Endothelial cell of umbilical vein (primary cell): ENCODE measurements around the gene RHBDF1. TPM values are rescaled to one million over a fixed set of nuclear protein-coding genes. Genes with fewer than 3 reads are reported as not detected.

Experiments used
- BruUV-seq: library from RNA; stranded (reverse); fragments of 400-500 nt; replicated peaks from 2 replicates; lab custom pipeline; 2021; lab: Mats Ljungman, UMichigan
- CTCF ChIA-PET: fragments of 300-600, 350-600 bp; sonication (Branson Sonifier 250); formaldehyde crosslinking; loops from one replicate; lab custom pipeline; 2021; ENCODE audit warnings: antibody characterized with exemption, inconsistent platforms; lab: Charles Lee
- POLR2A ChIA-PET: fragments of 300-600, 350-600 bp; sonication (Branson Sonifier 250); formaldehyde crosslinking; loops from one replicate; lab custom pipeline; 2021; ENCODE audit warnings: antibody characterized with exemption, inconsistent platforms; lab: Charles Lee
- DNase-seq: peaks from one replicate; pipeline ENCODE4 v3.0.0-alpha.2; 2011; ENCODE audit warnings: low read depth, low spot score
- FAIRE-seq: peaks from 2 replicates; lab custom pipeline; 2011; peaks lifted over from hg19 to GRCh38; lab: Jason Lieb, UNC
- H2AFZ ChIP-seq: 2 replicates; pipeline ENCODE4 v1.6.0; 2012; ENCODE audit warnings: low read depth, low read length, control low read depth, inconsistent platforms
- H3K27ac ChIP-seq: 2 replicates; pipeline ENCODE4 v1.5.1; 2011; ENCODE audit warnings: low read depth, mild to moderate bottlenecking, control low read depth, low read length, moderate library complexity; ENCODE audit not compliant: insufficient read depth
- H3K27me3 ChIP-seq, 2 experiments: 2 replicates each; pipeline versions ENCODE4 v1.6.0 to v1.6.1; 2011; ENCODE audit warnings: low read length in 2 of 2, mixed read lengths in 1 of 2; ENCODE audit not compliant: control insufficient read depth in 2 of 2, insufficient read depth in 2 of 2
- H3K36me3 ChIP-seq, 2 experiments: 2 replicates in 1 of 2; 3 replicates in 1 of 2; pipeline ENCODE4 v1.5.1; 2011; ENCODE audit warnings: low read length in 2 of 2, mild to moderate bottlenecking in 1 of 2, moderate library complexity in 1 of 2; ENCODE audit not compliant: control insufficient read depth in 2 of 2, insufficient read depth in 2 of 2; ENCODE audit errors: extremely low read depth in 1 of 2
- H3K4me1 ChIP-seq: 3 replicates; pipeline ENCODE4 v1.5.1; 2011; ENCODE audit warnings: mild to moderate bottlenecking, low read length; ENCODE audit not compliant: control insufficient read depth, insufficient read depth; ENCODE audit errors: extremely low read depth
- H3K4me2 ChIP-seq: 2 replicates; pipeline ENCODE4 v1.6.1; 2011; ENCODE audit warnings: low read length, control low read depth, mixed read lengths; ENCODE audit not compliant: insufficient read depth
- H3K4me3 ChIP-seq, 3 experiments: fragments of 200-600 bp in 1 of 3; sonication (generic), shearing (Covaris generic) in 1 of 3; replicated peaks in 1 of 3; 2 replicates each; pipeline ENCODE4 v1.5.1; 2011 to 2016; ENCODE audit warnings: control low read depth in 3 of 3, low read length in 3 of 3, mild to moderate bottlenecking in 2 of 3, inconsistent platforms in 1 of 3, low read depth in 1 of 3, moderate library complexity in 1 of 3; ENCODE audit not compliant: insufficient read depth in 1 of 3
- H3K79me2 ChIP-seq: 2 replicates; pipeline ENCODE4 v1.6.0; 2012; ENCODE audit warnings: low read length, inconsistent platforms; ENCODE audit not compliant: control insufficient read depth, insufficient read depth
- H3K9ac ChIP-seq: replicated peaks from 2 replicates; pipeline ENCODE3; 2011; ENCODE audit warnings: low read length, control low read depth; ENCODE audit not compliant: insufficient read depth; ENCODE audit errors: extremely low read depth
- H3K9me1 ChIP-seq: replicated peaks from 3 replicates; pipeline ENCODE4 v1.6.0; 2011; ENCODE audit warnings: mild to moderate bottlenecking, low read length; ENCODE audit not compliant: control insufficient read depth, insufficient read depth; ENCODE audit errors: extremely low read depth
- H3K9me3 ChIP-seq: replicated peaks from 2 replicates; pipeline ENCODE4 v1.5.1; 2012; ENCODE audit warnings: low read length, inconsistent platforms; ENCODE audit not compliant: control insufficient read depth, insufficient read depth
- H4K20me1 ChIP-seq: replicated peaks from 2 replicates; pipeline ENCODE3; 2011; ENCODE audit warnings: mild to moderate bottlenecking, low read length; ENCODE audit not compliant: control insufficient read depth, insufficient read depth; ENCODE audit errors: extremely low read depth
- CTCF ChIP-seq, 2 donors: IDR thresholded peaks; 1 replicate in 1 of 2; 2 replicates in 1 of 2; pipeline ENCODE4 v1.5.1; 2011; ENCODE audit warnings: low read length in 2 of 2, mild to moderate bottlenecking in 2 of 2, moderate library complexity in 2 of 2, control low read depth in 1 of 2, inconsistent platforms in 1 of 2, low read depth in 1 of 2; ENCODE audit not compliant: insufficient read depth in 1 of 2; ENCODE audit errors: extremely low read depth in 1 of 2
- EZH2 ChIP-seq: IDR thresholded peaks from 2 replicates; pipeline ENCODE4 v1.6.1; 2012; ENCODE audit warnings: borderline replicate concordance, low read depth, mild to moderate bottlenecking, moderate library complexity, low read length, inconsistent platforms; ENCODE audit not compliant: severe bottlenecking
- FOS ChIP-seq: IDR thresholded peaks from 2 replicates; pipeline ENCODE4 v1.6.1; 2011; ENCODE audit warnings: mild to moderate bottlenecking, low read length, moderate library complexity, borderline replicate concordance; ENCODE audit not compliant: insufficient read depth
- GATA2 ChIP-seq: IDR thresholded peaks from 2 replicates; pipeline ENCODE4 v1.7.0; 2011; ENCODE audit warnings: low read depth, mild to moderate bottlenecking, moderate library complexity, mixed read lengths, low read length; ENCODE audit not compliant: insufficient read length, insufficient read depth
- JUN ChIP-seq: IDR thresholded peaks from 2 replicates; pipeline ENCODE4 v1.6.1; 2011; ENCODE audit warnings: borderline replicate concordance, low read depth; ENCODE audit not compliant: insufficient read length, insufficient read depth
- MYC ChIP-seq: IDR thresholded peaks from one replicate; pipeline ENCODE4 v1.6.1; 2011; ENCODE audit warnings: mild to moderate bottlenecking, low read depth, low read length
- POLR2A ChIP-seq: IDR thresholded peaks from 2 replicates; pipeline ENCODE4 v1.6.1; 2012; ENCODE audit warnings: low read depth, mild to moderate bottlenecking, control low read depth, low read length
- POLR2AphosphoS5 ChIP-seq: IDR thresholded peaks from 2 replicates; pipeline ENCODE4 v1.6.1; 2012; ENCODE audit warnings: low read depth, mild to moderate bottlenecking, control low read depth, low read length, moderate library complexity; ENCODE audit not compliant: insufficient read depth
- dilution Hi-C: fragments of 300-500 bp; cut with MboI; formaldehyde crosslinking; loops from one replicate; pipeline ENCODE4 v1.15.0; 2019; ENCODE audit warnings: low sequenced_read_pairs; ENCODE audit not compliant: extremely low pct_ligation_motif_present
- intact Hi-C: fragments of 100-400 bp; cut with micrococcal nuclease; formaldehyde crosslinking; loops from one replicate; pipeline ENCODE4 v1.10.0; 2022
- polyA plus RNA-seq, 4 experiments: library from polyadenylated mRNA; depleted of rRNA in 3 of 4; stranded (reverse) in 3 of 4; unstranded in 1 of 4; fragments of >200 nt; gene quantifications; 2 replicates each; pipeline versions ENCODE4 v1.2.1 to v1.2.3, GENCODE V29; 2011 to 2012; ENCODE audit warnings: missing spikeins in 1 of 4
- total RNA-seq: library from RNA; stranded (reverse); gene quantifications from 2 replicates; pipeline ENCODE4 v1.2.3, GENCODE V29; 2021
- TF ChIP-seq, protein P1 (sequence below): IDR thresholded peaks from 2 replicates; pipeline ENCODE4 v1.6.1; 2011; ENCODE audit not compliant: insufficient read depth, insufficient read length

RHBDF1 gene
- total and polyA plus RNA-seq, 2 donors (not counting 3 experiments of a cell fraction or from before 2014, with no cell fraction given) = 57.0 to 113 TPM

DNA sequence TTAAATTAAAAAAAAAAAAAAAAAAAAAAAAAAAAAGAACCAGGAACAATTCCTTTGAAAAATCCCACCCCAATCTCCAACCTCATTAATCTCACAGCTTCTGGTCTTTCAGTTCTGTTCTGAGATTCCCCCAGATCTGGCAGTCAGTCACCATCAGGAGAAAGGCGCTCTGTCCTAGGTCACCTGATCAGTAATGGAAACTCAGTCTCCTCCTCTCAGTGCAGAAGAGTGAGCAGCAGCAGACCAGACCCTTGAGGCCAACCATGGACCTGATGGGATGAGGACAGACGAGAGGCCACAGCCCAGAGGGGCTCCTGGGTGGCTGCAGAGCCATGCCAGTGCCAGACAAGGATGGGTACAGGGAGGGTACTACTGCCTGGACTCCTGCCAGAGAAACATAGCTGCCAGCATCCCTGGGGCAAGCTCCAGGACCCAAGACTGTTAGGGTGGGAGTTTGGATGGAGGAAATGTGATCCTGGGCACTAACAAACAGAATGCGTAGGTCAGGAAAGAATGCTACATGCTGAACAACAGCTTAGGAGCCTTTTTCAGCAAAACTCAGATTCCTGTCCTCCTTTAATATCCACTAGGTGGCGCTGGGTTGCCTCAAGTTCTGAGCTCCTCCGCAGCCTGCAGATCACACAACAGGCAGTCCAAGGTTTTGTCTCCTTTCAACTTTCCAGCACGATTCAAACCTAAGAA is 34.3 kb upstream of the RHBDF1 start:
- intact Hi-C loops = loop anchor here (1.0 kb wide), 2 partner anchors 75 to 256 kb away; no protein-coding TSS in a partner anchor
- Histone ChIP-seq H3K4me3 (no peak overlapping the region), H3K27me3 (no peaks in the 10 kb centered on the region), H3K9me1 (no peaks in the 10 kb centered on the region), H3K9ac (no peak overlapping the region), H3K36me3 (peaks cover 0 to 3% of the 10 kb centered on the region in 2 experiments), H3K27ac (no peak overlapping the region), H3K79me2 (no peaks in the 10 kb centered on the region), H4K20me1 (no peaks in the 10 kb centered on the region), H3K9me3 (no peaks in the 10 kb centered on the region), H3K4me2 (no peak overlapping the region), H3K4me1 (peaks cover 5% of the 10 kb centered on the region), H2AFZ (no peak overlapping the region)
- ChIA-PET POLR2A (interaction anchor here (0.8 kb wide), 1 partner anchor 74 kb away, joined by 3 read pairs; the partner anchor contains the start of gene HBQ1), CTCF (interaction anchor here (0.5 to 6.0 kb wide), 49 partner anchors 9 to 318 kb away, joined by 3 to 130 read pairs (median 5); partner anchors contain the start of genes HBQ1, NPRL3, POLR3K and RAB11FIP3)
- peak; percentile 71 for DNase-seq
- BruUV-seq = no TSS peak
- FAIRE-seq = peak; percentile 99
- dilution Hi-C loops = no loop called here
- no peak for TF ChIP-seq FOS
- peak; percentile 74 to 83 for TF ChIP-seq CTCF (IDR thresholded peaks at IDR 0.05; ENCODE audit: extremely low read depth in 1 of 2, insufficient read depth in 1 of 2, low read depth in 1 of 2, low read length in 2 of 2)

- no peak overlapping the region for H3K4me2 ChIP-seq
- TF ChIP-seq CTCF (IDR thresholded peaks at IDR 0.05; ENCODE audit: extremely low read depth in 1 of 2, insufficient read depth in 1 of 2, low read depth in 1 of 2, low read length in 2 of 2) (no peak), GATA2 (no peak), POLR2AphosphoS5 (no peak), MYC (no peak), POLR2A (no peak), FOS (no peak), JUN (no peak), EZH2 (no peak)
- TF ChIP-seq, protein P1, sequence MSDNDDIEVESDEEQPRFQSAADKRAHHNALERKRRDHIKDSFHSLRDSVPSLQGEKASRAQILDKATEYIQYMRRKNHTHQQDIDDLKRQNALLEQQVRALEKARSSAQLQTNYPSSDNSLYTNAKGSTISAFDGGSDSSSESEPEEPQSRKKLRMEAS = no peak
- H2AFZ ChIP-seq = no peak overlapping the region
- no peak for DNase-seq
- H3K27me3 ChIP-seq = no peaks in the 10 kb centered on the region
- no TSS peak for BruUV-seq
- no peaks in the 10 kb centered on the region for H4K20me1 ChIP-seq
- H3K9ac ChIP-seq = no peak overlapping the region
- no peak overlapping the region for H3K4me3 ChIP-seq
- no peaks in the 10 kb centered on the region for H3K9me3 ChIP-seq
- dilution Hi-C loops (no loop called here), intact Hi-C loops (no loop called here)
- ChIA-PET POLR2A (no interaction called here), CTCF (interaction anchor here (2.0 to 6.0 kb wide), 5 partner anchors 9 to 256 kb away, joined by 8 to 130 read pairs (median 61); partner anchors contain the start of genes HBQ1, POLR3K and SNRNP25)
- H3K27ac ChIP-seq = no peak overlapping the region
- peaks cover 0 to 3% of the 10 kb centered on the region in 2 experiments for H3K36me3 ChIP-seq
- peaks cover 5% of the 10 kb centered on the region for H3K4me1 ChIP-seq
- no peaks in the 10 kb centered on the region for H3K9me1 ChIP-seq
- FAIRE-seq = no peak
- H3K79me2 ChIP-seq = no peaks in the 10 kb centered on the region
Measured at GRCh38 chr16:105521-105920, 33.1 kb upstream of the RHBDF1 start.
